Measurements from ENCODE around the gene SUMO1.
"Not testable (repeated sequence)": the region's sequence is repeated elsewhere in the genome, so short reads cannot be mapped to it uniquely, and the experiment has no call there.

Gene SUMO1

DNA sequence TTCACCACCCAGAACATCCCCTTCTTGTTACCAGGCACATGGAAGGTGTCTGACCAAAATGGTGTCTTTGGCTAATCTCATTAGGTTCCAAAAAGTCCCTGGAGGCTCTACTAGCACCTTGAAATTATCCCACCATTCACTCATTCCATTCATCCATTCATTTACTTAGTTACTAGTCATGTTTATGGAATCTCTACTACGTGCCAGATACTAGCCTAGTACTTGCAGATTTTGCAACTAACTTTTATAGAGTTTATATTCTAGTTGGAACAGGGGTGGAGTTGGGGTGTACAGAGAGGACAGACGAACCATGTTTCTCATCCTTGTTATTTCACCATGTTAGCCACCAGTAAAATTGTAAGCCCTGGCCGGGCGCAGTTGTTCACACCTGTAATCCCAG lies 23.1 kb upstream of the SUMO1 start:
- Histone ChIP-seq H3K36me3 (ENCODE audit: control insufficient read depth in 2 of 2, insufficient read depth in 2 of 2, low read length in 2 of 2) (no peaks in the 10 kb centered on the region), H3K9ac (ENCODE audit: low read depth in 1 of 2, low read length in 2 of 2) (no peak overlapping the region), H3K27ac (ENCODE audit: low read depth in 2 of 2, low read length in 2 of 2) (no peak overlapping the region), H3K4me3 (ENCODE audit: low read length in 2 of 2) (no peak overlapping the region), H3K4me1 (ENCODE audit: control insufficient read depth in 2 of 2, insufficient read depth in 2 of 2, low read length in 2 of 2) (peaks cover 2 to 4% of the 10 kb centered on the region in 2 donors), H3K9me3 (ENCODE audit: control insufficient read depth in 2 of 2, low read length in 2 of 2) (no peaks in the 10 kb centered on the region), H3K27me3 (ENCODE audit: control insufficient read depth in 2 of 2, insufficient read depth in 2 of 2, low read length in 2 of 2) (no peaks in the 10 kb centered on the region)

DNA sequence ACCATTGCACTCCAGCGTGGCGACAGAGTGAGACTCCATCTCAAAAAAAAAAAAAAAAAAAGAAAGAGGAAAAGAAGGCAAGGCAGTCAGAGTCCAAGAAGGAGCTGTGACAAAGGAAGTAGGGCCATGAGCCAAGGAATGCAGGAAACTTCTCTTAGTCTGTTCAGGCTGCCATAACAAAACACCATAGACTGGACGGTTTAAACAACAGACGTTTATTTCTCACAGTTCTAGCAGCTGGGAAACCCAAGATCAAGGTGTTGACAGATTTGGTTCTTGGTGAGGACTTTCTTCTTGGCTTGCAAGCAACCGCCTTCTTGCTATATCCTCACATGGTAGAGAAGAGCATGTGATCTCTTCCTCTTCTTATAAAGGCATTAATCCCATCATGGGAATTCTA lies 13.1 kb upstream of the SUMO1 start:
- H3K9me3 ChIP-seq (ENCODE audit: control insufficient read depth in 2 of 2, low read length in 2 of 2) = no peaks in the 10 kb centered on the region
- H3K36me3 ChIP-seq (ENCODE audit: control insufficient read depth in 2 of 2, insufficient read depth in 2 of 2, low read length in 2 of 2) = no peaks in the 10 kb centered on the region
- H3K27ac ChIP-seq (ENCODE audit: low read depth in 2 of 2, low read length in 2 of 2) = no peak overlapping the region
- H3K9ac ChIP-seq (ENCODE audit: low read depth in 1 of 2, low read length in 2 of 2) = no peak overlapping the region
- H3K27me3 ChIP-seq (ENCODE audit: control insufficient read depth in 2 of 2, insufficient read depth in 2 of 2, low read length in 2 of 2) = no peaks in the 10 kb centered on the region
- no peaks in the 10 kb centered on the region for H3K4me1 ChIP-seq (ENCODE audit: control insufficient read depth in 2 of 2, insufficient read depth in 2 of 2, low read length in 2 of 2)
- H3K4me3 ChIP-seq (ENCODE audit: low read length in 2 of 2) = no peak overlapping the region

DNA sequence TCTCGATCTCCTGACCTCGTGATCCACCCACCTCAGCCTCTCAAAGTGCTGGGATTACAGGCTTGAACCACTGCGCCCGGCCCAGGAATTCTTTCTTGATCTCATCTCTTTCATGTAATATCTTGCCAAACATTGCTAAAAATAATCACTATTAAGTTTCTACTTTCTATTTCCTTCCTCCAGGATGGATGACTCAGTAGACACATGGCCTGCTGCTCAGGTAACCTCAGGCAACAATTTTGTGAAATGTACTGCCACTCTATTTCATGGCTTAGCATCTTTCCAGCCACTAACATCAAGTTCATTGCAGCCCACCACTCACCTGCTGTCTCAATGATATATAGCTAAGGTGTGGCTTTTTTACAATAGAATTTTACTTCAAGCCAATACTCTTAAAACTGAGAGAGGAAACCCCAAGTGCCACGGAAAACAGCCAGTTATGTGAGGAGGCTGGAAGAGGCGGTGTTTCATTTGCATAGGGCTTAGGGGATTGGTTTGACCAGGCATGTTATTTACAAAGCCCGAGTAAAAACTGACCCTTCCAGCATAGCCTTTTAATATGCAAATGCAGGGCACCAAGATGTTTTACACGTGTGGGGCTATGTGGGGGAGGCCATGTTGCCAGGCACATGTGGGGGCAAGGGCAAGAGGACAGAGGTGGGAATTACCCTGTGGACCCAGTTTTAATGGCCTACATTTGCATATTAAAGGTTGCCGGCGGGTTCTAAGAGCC lies 11.3 kb upstream of the SUMO1 start:
- Histone ChIP-seq H3K27me3 (ENCODE audit: control insufficient read depth in 2 of 2, insufficient read depth in 2 of 2, low read length in 2 of 2) (no peaks in the 10 kb centered on the region), H3K9me3 (ENCODE audit: control insufficient read depth in 2 of 2, low read length in 2 of 2) (no peaks in the 10 kb centered on the region), H3K36me3 (ENCODE audit: control insufficient read depth in 2 of 2, insufficient read depth in 2 of 2, low read length in 2 of 2) (no peaks in the 10 kb centered on the region), H3K4me3 (ENCODE audit: low read length in 2 of 2) (no peak overlapping the region), H3K4me1 (ENCODE audit: control insufficient read depth in 2 of 2, insufficient read depth in 2 of 2, low read length in 2 of 2) (no peaks in the 10 kb centered on the region), H3K9ac (ENCODE audit: low read depth in 1 of 2, low read length in 2 of 2) (no peak overlapping the region), H3K27ac (ENCODE audit: low read depth in 2 of 2, low read length in 2 of 2) (no peak overlapping the region)

DNA sequence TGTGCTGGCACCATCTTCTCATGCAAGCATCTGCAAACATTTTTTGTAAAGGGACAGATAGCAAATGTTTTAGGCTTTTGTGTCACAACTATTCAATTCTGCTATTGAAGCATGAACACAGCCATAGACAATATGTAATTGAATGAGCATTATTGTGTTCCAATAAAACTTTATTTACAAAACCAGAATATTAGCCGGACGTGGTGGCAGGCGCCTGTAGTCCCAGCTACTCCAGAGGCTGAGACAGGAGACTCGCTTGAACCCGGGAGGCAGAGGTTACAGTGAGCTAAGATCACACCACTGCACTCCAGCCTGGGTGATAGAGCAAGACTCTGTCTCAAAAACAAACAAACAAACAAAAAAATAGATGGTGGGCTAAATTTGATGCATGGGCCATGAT lies 9.3 kb upstream of the SUMO1 start:
- not testable (repeated sequence) for H3K27ac ChIP-seq (ENCODE audit: low read depth in 2 of 2, low read length in 2 of 2); H3K27me3 ChIP-seq (ENCODE audit: control insufficient read depth in 2 of 2, insufficient read depth in 2 of 2, low read length in 2 of 2); H3K9me3 ChIP-seq (ENCODE audit: control insufficient read depth in 2 of 2, low read length in 2 of 2); H3K4me3 ChIP-seq (ENCODE audit: low read length in 2 of 2); H3K4me1 ChIP-seq (ENCODE audit: control insufficient read depth in 2 of 2, insufficient read depth in 2 of 2, low read length in 2 of 2); H3K9ac ChIP-seq (ENCODE audit: low read depth in 1 of 2, low read length in 2 of 2); H3K36me3 ChIP-seq (ENCODE audit: control insufficient read depth in 2 of 2, insufficient read depth in 2 of 2, low read length in 2 of 2)

DNA sequence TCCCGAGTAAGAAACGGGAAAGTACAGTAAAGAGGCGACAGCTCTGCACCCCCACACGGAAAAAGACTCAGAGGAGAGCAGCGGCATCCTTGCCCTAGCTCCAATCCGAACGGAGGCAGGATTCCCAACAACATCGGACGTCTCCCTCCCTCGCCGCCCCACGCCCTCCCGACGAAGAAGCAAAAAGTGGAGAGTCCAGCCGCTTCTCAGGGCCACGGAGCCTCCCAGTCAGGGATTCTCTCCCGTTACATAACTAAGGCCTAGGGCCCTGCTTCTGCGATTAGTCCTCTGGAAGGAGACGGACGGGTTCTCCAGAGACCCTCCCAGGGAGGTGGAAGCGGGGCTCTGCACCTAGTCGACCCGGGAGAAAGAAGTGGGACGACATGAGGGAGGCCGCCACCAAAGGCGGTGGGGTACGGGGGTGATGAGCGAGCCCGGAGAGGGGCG lies 587 bp downstream of the SUMO1 start:
- Histone ChIP-seq H3K4me1 (ENCODE audit: control insufficient read depth in 2 of 2, insufficient read depth in 2 of 2, low read length in 2 of 2) (peaks cover 8 to 12% of the 10 kb centered on the region in 2 donors), H3K9ac (ENCODE audit: low read depth in 1 of 2, low read length in 2 of 2) (peak overlapping the region; percentile 65 to 87), H3K4me3 (ENCODE audit: low read length in 2 of 2) (peak overlapping the region; percentile 77 to 96)

DNA sequence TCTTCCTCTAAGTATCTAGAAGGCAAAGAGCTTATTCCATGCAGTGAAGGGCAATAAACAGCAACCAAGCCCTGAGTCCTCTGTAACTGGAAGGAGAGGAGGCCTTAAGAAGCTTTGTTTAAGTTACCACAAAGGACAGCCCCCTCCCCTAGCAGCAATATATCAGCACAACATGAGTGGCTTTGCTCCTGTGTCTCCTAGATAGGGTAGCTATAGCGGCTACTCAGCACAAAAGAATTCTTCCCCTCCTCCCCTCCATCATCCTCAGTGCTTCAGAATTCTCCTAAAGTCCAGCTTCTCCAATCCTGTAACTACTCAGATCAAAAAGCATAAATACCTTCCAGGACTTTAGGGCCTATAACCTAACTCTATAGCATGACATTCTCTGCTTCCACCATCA lies 16.5 kb downstream of the SUMO1 start:
- no peak overlapping the region for H3K9ac ChIP-seq (ENCODE audit: low read depth in 1 of 2, low read length in 2 of 2)
- no peaks in the 10 kb centered on the region for H3K4me1 ChIP-seq (ENCODE audit: control insufficient read depth in 2 of 2, insufficient read depth in 2 of 2, low read length in 2 of 2)
- peaks cover 2 to 4% of the 10 kb centered on the region in 2 donors for H3K36me3 ChIP-seq (ENCODE audit: control insufficient read depth in 2 of 2, insufficient read depth in 2 of 2, low read length in 2 of 2)
- H3K27ac ChIP-seq (ENCODE audit: low read depth in 2 of 2, low read length in 2 of 2) = no peak overlapping the region
- no peak overlapping the region for H3K4me3 ChIP-seq (ENCODE audit: low read length in 2 of 2)
- H3K27me3 ChIP-seq (ENCODE audit: control insufficient read depth in 2 of 2, insufficient read depth in 2 of 2, low read length in 2 of 2) = no peaks in the 10 kb centered on the region
- no peaks in the 10 kb centered on the region for H3K9me3 ChIP-seq (ENCODE audit: control insufficient read depth in 2 of 2, low read length in 2 of 2)

More for the DNA sequence above, 587 bp downstream of the SUMO1 start:
- H3K9me3 ChIP-seq (ENCODE audit: control insufficient read depth in 2 of 2, low read length in 2 of 2) = no peaks in the 10 kb centered on the region
- no peaks in the 10 kb centered on the region for H3K36me3 ChIP-seq (ENCODE audit: control insufficient read depth in 2 of 2, insufficient read depth in 2 of 2, low read length in 2 of 2)
- H3K27ac ChIP-seq (ENCODE audit: low read depth in 2 of 2, low read length in 2 of 2) = peak overlapping the region; percentile 77 to 81
- no peaks in the 10 kb centered on the region for H3K27me3 ChIP-seq (ENCODE audit: control insufficient read depth in 2 of 2, insufficient read depth in 2 of 2, low read length in 2 of 2)

DNA sequence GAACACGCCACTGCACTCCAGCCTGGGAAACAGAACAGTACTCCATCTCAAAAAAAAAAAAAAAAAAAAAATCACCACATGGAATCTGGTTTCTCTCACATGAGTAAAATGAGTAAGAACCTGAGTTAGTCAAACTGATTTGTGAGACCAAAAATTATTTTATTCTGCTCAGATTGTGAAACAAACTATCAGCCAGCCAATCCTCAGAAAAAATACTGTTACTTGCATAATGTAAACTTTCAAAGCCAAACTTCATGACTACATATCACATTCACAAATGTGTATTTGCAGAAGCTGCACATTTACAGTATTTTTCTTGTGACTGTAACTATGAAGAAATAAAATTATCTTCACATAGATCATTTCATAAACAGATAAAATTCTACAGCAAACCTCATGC lies 23.2 kb downstream of the SUMO1 start:
- no peak overlapping the region for H3K4me3 ChIP-seq (ENCODE audit: low read length in 2 of 2)
- H3K4me1 ChIP-seq (ENCODE audit: control insufficient read depth in 2 of 2, insufficient read depth in 2 of 2, low read length in 2 of 2) = no peaks in the 10 kb centered on the region
- H3K27ac ChIP-seq (ENCODE audit: low read depth in 2 of 2, low read length in 2 of 2) = no peak overlapping the region
- no peaks in the 10 kb centered on the region for H3K27me3 ChIP-seq (ENCODE audit: control insufficient read depth in 2 of 2, insufficient read depth in 2 of 2, low read length in 2 of 2)
- peaks cover 3 to 18% of the 10 kb centered on the region in 2 donors for H3K36me3 ChIP-seq (ENCODE audit: control insufficient read depth in 2 of 2, insufficient read depth in 2 of 2, low read length in 2 of 2)
- no peak overlapping the region for H3K9ac ChIP-seq (ENCODE audit: low read depth in 1 of 2, low read length in 2 of 2)
- no peaks in the 10 kb centered on the region for H3K9me3 ChIP-seq (ENCODE audit: control insufficient read depth in 2 of 2, low read length in 2 of 2)

DNA sequence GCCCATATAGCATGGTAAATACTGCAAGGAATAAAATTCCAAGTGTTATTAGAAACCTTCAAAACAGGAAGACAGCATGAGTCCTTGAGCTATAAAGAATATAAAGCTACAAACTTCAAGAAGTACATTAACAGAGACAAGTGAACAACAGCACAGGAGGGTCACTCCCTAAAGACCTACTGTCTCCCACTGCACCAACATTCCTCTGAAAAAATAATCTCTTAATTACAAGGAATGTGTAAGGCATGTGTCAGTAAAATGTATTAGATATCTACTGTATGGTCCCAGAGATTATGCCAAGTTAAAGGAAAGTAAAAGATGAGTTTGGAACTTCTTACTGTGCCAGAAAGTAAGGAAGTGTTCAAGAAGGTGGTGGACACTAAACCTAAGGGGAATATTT lies 29.9 kb downstream of the SUMO1 start:
- Histone ChIP-seq H3K36me3 (ENCODE audit: control insufficient read depth in 2 of 2, insufficient read depth in 2 of 2, low read length in 2 of 2) (peaks cover 6 to 26% of the 10 kb centered on the region in 2 donors), H3K4me3 (ENCODE audit: low read length in 2 of 2) (no peak overlapping the region), H3K9ac (ENCODE audit: low read depth in 1 of 2, low read length in 2 of 2) (no peak overlapping the region), H3K27me3 (ENCODE audit: control insufficient read depth in 2 of 2, insufficient read depth in 2 of 2, low read length in 2 of 2) (no peaks in the 10 kb centered on the region), H3K4me1 (ENCODE audit: control insufficient read depth in 2 of 2, insufficient read depth in 2 of 2, low read length in 2 of 2) (no peaks in the 10 kb centered on the region), H3K27ac (ENCODE audit: low read depth in 2 of 2, low read length in 2 of 2) (no peak overlapping the region), H3K9me3 (ENCODE audit: control insufficient read depth in 2 of 2, low read length in 2 of 2) (no peaks in the 10 kb centered on the region)

DNA sequence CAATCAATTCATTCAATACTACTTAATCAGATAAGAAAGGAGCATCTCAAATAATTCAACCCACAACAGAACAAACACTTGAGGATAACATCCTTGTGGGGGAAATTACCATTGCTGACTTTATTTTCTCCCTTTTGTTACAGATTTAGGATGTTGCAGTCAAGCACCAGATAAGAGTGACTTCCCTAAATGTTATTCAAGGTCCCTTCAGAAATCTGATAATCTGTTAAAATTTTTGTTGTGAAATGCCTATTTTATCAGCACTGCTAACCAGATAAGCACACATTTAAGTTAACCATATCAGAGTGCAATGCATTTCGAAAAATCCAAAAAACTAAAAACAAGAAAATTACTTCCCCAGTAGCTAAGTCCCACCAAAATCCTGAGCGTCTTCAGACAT lies 33.5 kb downstream of the SUMO1 start:
- H3K9me3 ChIP-seq (ENCODE audit: control insufficient read depth in 2 of 2, low read length in 2 of 2) = no peaks in the 10 kb centered on the region
- peaks cover 6 to 13% of the 10 kb centered on the region in 2 donors for H3K36me3 ChIP-seq (ENCODE audit: control insufficient read depth in 2 of 2, insufficient read depth in 2 of 2, low read length in 2 of 2)
- no peak overlapping the region for H3K4me3 ChIP-seq (ENCODE audit: low read length in 2 of 2)

DNA sequence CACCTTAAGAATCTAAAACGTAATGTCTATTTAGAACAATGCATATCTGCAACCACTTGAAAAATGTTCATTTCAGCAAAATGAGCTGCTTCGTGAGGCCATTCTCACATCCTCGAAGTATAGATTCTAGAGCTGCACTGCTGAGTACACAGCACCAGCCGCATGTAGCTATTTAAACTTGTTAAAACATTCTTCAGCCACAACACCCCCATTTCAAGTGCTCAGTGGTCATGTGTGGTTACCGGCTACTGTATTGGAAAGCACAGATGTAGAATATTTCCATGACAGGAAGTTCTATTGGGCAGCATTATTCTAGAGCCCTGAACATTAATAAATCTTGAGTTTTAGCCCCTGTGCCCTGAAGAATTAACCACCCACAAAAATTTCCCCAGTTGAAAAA lies 35.0 kb downstream of the SUMO1 start:
- H3K27ac ChIP-seq (ENCODE audit: low read depth in 2 of 2, low read length in 2 of 2) = no peak overlapping the region
- H3K4me3 ChIP-seq (ENCODE audit: low read length in 2 of 2) = no peak overlapping the region
- no peaks in the 10 kb centered on the region for H3K27me3 ChIP-seq (ENCODE audit: control insufficient read depth in 2 of 2, insufficient read depth in 2 of 2, low read length in 2 of 2)
- H3K9ac ChIP-seq (ENCODE audit: low read depth in 1 of 2, low read length in 2 of 2) = no peak overlapping the region
- no peaks in the 10 kb centered on the region for H3K4me1 ChIP-seq (ENCODE audit: control insufficient read depth in 2 of 2, insufficient read depth in 2 of 2, low read length in 2 of 2)
- H3K36me3 ChIP-seq (ENCODE audit: control insufficient read depth in 2 of 2, insufficient read depth in 2 of 2, low read length in 2 of 2) = peaks cover 6 to 8% of the 10 kb centered on the region in 2 donors
- H3K9me3 ChIP-seq (ENCODE audit: control insufficient read depth in 2 of 2, low read length in 2 of 2) = no peaks in the 10 kb centered on the region

More for the DNA sequence above, 33.5 kb downstream of the SUMO1 start:
- Histone ChIP-seq H3K4me1 (ENCODE audit: control insufficient read depth in 2 of 2, insufficient read depth in 2 of 2, low read length in 2 of 2) (no peaks in the 10 kb centered on the region), H3K27me3 (ENCODE audit: control insufficient read depth in 2 of 2, insufficient read depth in 2 of 2, low read length in 2 of 2) (no peaks in the 10 kb centered on the region), H3K27ac (ENCODE audit: low read depth in 2 of 2, low read length in 2 of 2) (no peak overlapping the region), H3K9ac (ENCODE audit: low read depth in 1 of 2, low read length in 2 of 2) (no peak overlapping the region)
